Ovary (tissue), 3 donors: ENCODE data around the gene TUBB1.

Source experiments
- CTCF ChIP-seq, 3 donors: fragments of 450-650 bp in 2 of 3; fragments of 200-600 bp in 1 of 3; IDR thresholded peaks; one replicate each; pipeline versions ENCODE4 v1.5.1 to v1.8.0; 2016 to 2022; ENCODE audit warnings: antibody characterized with exemption in 3 of 3, mild to moderate bottlenecking in 1 of 3
- EP300 ChIP-seq: sonication (generic); formaldehyde crosslinking; IDR thresholded peaks from one replicate; pipeline ENCODE4 v1.6.1; 2017; ENCODE audit warnings: antibody characterized with exemption
- POLR2A ChIP-seq: fragments of 450-650 bp; IDR thresholded peaks from one replicate; pipeline ENCODE4 v1.6.1; 2017; ENCODE audit warnings: antibody characterized with exemption, mild to moderate bottlenecking, moderate library complexity
- donor health status: DM: no; HTN: no; CAD: no.

GRCh38 chr20:59033616-59034165, 14.5 kb downstream of the TUBB1 start:
- no peak for TF ChIP-seq CTCF (IDR thresholded peaks at IDR 0.05)
- TF ChIP-seq POLR2A: no peak
- no peak for TF ChIP-seq EP300
